ENCODE measurements around the gene LITAFD.

LITAFD gene

GRCh38 chr16:8864480-8865110 is 17.6 kb upstream of the LITAFD start:
- H3K27me3 ChIP-seq: no peaks in the 10 kb centered on the region
- H3K4me1 ChIP-seq: peaks cover 0 to 84% (median 61%) of the 10 kb centered on the region in 4 donors
- intact Hi-C loops (cut with DNase I; ENCODE audit: low total_unique reads): loop anchor here (5.0 to 10.0 kb wide), 4 partner anchors 67 to 230 kb away; partner anchors contain the start of genes ABAT, HAPSTR1, PMM2 and TMEM186

GRCh38 chr16:8865145-8865882 is 16.8 kb upstream of the LITAFD start:
- Histone ChIP-seq H3K9me3 (no peaks in the 10 kb centered on the region), H3K27ac (peak overlapping the region; percentile 13 to 42), H3K36me3 (no peaks in the 10 kb centered on the region), H3K4me3 (no peak overlapping the region), H3K27me3 (no peaks in the 10 kb centered on the region), H3K4me1 (peaks cover 0 to 81% (median 58%) of the 10 kb centered on the region in 4 donors)
- intact Hi-C loops (cut with DNase I; ENCODE audit: low total_unique reads): loop anchor here (5.0 to 10.0 kb wide), 4 partner anchors 68 to 229 kb away; partner anchors contain the start of genes ABAT, HAPSTR1, PMM2 and TMEM186
- no peak for DNase-seq
- TF ChIP-seq CTCF (IDR thresholded peaks at IDR 0.05): no peak

More at GRCh38 chr16:8864480-8865110, 17.6 kb upstream of the LITAFD start:
- no peaks in the 10 kb centered on the region for H3K9me3 ChIP-seq
- H3K36me3 ChIP-seq: no peaks in the 10 kb centered on the region
- no peak for DNase-seq
- H3K27ac ChIP-seq: peak overlapping the region; percentile 13 to 42
- TF ChIP-seq CTCF (IDR thresholded peaks at IDR 0.05): no peak
- H3K4me3 ChIP-seq: no peak overlapping the region

- TF ChIP-seq CTCF (IDR thresholded peaks at IDR 0.05): no peak
- H3K4me3 ChIP-seq: peak overlapping the region; percentile 76 to 86
- H3K36me3 ChIP-seq: no peaks in the 10 kb centered on the region
- DNase-seq: peak in 1 of 2 donors; percentile 55
- H3K27me3 ChIP-seq: no peaks in the 10 kb centered on the region
- H3K27ac ChIP-seq: peak overlapping the region; percentile 81 to 85
- intact Hi-C loops (cut with DNase I; ENCODE audit: low total_unique reads): loop anchor here (5.0 to 10.0 kb wide), 4 partner anchors 69 to 228 kb away; partner anchors contain the start of genes ABAT, HAPSTR1, PMM2 and TMEM186
- no peaks in the 10 kb centered on the region for H3K9me3 ChIP-seq
- peaks cover 0 to 81% (median 54%) of the 10 kb centered on the region in 4 donors for H3K4me1 ChIP-seq
Measured at GRCh38 chr16:8866118-8866883, 15.8 kb upstream of the LITAFD start.

GRCh38 chr16:8866884-8867215 is 15.3 kb upstream of the LITAFD start:
- Histone ChIP-seq H3K4me3 (peak overlapping the region; percentile 76 to 86), H3K27me3 (no peaks in the 10 kb centered on the region), H3K4me1 (peaks cover 0 to 75% (median 50%) of the 10 kb centered on the region in 4 donors), H3K27ac (peak overlapping the region; percentile 81 to 85), H3K36me3 (no peaks in the 10 kb centered on the region), H3K9me3 (no peaks in the 10 kb centered on the region)
- no peak for TF ChIP-seq CTCF (IDR thresholded peaks at IDR 0.05)
- intact Hi-C loops (cut with DNase I; ENCODE audit: low total_unique reads): loop anchor here (5.0 to 10.0 kb wide), 4 partner anchors 70 to 228 kb away; partner anchors contain the start of genes ABAT, HAPSTR1, PMM2 and TMEM186
- DNase-seq: no peak

GRCh38 chr16:8867216-8867931 is 14.8 kb upstream of the LITAFD start:
- H3K4me1 ChIP-seq: peaks cover 0 to 70% (median 50%) of the 10 kb centered on the region in 4 donors
- peak; percentile 58 to 80 for DNase-seq

More at GRCh38 chr16:8867216-8867931, 14.8 kb upstream of the LITAFD start:
- no peaks in the 10 kb centered on the region for H3K36me3 ChIP-seq
- intact Hi-C loops (cut with DNase I; ENCODE audit: low total_unique reads): loop anchor here (5.0 to 10.0 kb wide), 4 partner anchors 70 to 227 kb away; partner anchors contain the start of genes ABAT, HAPSTR1, PMM2 and TMEM186
- TF ChIP-seq CTCF (IDR thresholded peaks at IDR 0.05): no peak
- H3K27ac ChIP-seq: peak overlapping the region; percentile 81 to 85
- H3K4me3 ChIP-seq: peak overlapping the region; percentile 76 to 86
- no peaks in the 10 kb centered on the region for H3K9me3 ChIP-seq
- no peaks in the 10 kb centered on the region for H3K27me3 ChIP-seq

Data from tibial artery (tissue), 4 donors.